Measurements from ENCODE around the gene FHOD3.

The FHOD3 gene

GRCh38 chr18:36450264-36450663 lies 152.8 kb downstream of the FHOD3 start:
- DNase-seq (ENCODE audit: low read depth): no peak
- TF ChIP-seq, protein P1, sequence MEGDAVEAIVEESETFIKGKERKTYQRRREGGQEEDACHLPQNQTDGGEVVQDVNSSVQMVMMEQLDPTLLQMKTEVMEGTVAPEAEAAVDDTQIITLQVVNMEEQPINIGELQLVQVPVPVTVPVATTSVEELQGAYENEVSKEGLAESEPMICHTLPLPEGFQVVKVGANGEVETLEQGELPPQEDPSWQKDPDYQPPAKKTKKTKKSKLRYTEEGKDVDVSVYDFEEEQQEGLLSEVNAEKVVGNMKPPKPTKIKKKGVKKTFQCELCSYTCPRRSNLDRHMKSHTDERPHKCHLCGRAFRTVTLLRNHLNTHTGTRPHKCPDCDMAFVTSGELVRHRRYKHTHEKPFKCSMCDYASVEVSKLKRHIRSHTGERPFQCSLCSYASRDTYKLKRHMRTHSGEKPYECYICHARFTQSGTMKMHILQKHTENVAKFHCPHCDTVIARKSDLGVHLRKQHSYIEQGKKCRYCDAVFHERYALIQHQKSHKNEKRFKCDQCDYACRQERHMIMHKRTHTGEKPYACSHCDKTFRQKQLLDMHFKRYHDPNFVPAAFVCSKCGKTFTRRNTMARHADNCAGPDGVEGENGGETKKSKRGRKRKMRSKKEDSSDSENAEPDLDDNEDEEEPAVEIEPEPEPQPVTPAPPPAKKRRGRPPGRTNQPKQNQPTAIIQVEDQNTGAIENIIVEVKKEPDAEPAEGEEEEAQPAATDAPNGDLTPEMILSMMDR (conservative IDR thresholded peaks at IDR 0.05; ENCODE audit: low read length): no peak
- no peak overlapping the region for H3K4me3 ChIP-seq (ENCODE audit: low read length)

GRCh38 chr18:36451454-36452251 lies 154.1 kb downstream of the FHOD3 start:
- TF ChIP-seq, protein P1 (conservative IDR thresholded peaks at IDR 0.05; ENCODE audit: low read length): no peak
- DNase-seq (ENCODE audit: low read depth): no peak
- H3K4me3 ChIP-seq (ENCODE audit: low read length): no peak overlapping the region

DNA sequence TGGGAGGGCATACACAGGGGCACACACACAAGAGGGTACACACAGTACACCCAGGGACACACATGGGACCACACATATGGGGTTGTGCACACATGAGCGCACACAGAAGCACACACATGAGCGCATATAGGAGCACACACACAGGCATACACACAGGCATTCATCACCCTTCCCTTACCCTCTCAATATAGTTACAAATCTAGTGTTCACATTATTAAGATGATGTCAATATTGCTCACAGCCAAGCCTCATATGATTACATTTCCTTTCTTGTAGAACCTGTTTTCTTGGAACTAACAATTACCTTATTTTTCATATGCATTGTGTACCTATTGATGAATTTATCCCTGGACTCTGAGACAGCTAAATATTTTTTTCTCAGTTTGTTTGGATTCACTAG lies 156.7 kb downstream of the FHOD3 start:
- DNase-seq (ENCODE audit: low read depth): no peak
- TF ChIP-seq, protein P1 (conservative IDR thresholded peaks at IDR 0.05; ENCODE audit: low read length): no peak

GRCh38 chr18:36454848-36455458 lies 157.4 kb downstream of the FHOD3 start:
- DNase-seq (ENCODE audit: low read depth): no peak
- TF ChIP-seq, protein P1 (conservative IDR thresholded peaks at IDR 0.05; ENCODE audit: low read length): no peak
- no peak overlapping the region for H3K4me3 ChIP-seq (ENCODE audit: low read length)

More for the DNA sequence above, 156.7 kb downstream of the FHOD3 start:
- H3K4me3 ChIP-seq (ENCODE audit: low read length): no peak overlapping the region

DNA sequence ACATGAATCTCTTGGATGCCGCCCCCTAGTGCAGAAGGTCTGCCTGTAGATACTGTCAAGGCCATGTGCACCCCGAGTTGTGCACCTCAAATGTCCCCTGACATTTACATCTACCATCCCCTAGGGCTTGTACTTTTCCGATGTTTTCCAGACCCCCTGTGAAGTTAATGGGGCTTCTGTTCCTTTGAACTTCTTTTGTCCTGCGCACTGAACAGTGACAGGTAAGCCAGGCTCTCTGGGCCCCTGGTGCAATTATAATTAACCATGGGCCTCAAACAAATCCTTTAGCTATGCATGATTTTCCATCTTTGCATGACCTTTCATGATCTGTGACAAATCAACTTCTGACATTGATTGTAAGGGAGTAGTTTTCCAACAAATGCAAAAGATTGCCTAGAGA lies 158.4 kb downstream of the FHOD3 start:
- H3K4me3 ChIP-seq (ENCODE audit: low read length): no peak overlapping the region
- TF ChIP-seq, protein P1 (conservative IDR thresholded peaks at IDR 0.05; ENCODE audit: low read length): no peak
- DNase-seq (ENCODE audit: low read depth): no peak

DNA sequence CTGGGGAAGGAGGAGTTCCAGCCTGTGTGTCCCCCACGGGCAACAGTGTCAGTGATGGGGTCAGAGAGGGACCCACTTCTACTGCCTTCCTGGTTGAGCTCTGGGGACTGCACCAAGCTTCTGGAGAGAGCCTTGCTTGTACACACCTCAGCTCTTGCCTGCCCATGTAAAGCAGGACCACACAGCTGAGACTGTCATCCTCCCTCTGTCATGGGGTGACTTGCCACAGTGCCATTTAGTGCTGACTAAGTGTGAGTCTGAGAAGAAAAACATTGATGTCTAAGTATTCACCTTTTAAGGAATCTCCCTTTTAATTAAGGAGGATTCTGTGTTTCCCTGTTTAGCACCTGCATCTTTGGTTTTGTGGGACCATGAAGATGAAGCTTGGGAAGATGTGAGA lies 159.1 kb downstream of the FHOD3 start:
- TF ChIP-seq, protein P1 (conservative IDR thresholded peaks at IDR 0.05; ENCODE audit: low read length): no peak
- no peak overlapping the region for H3K4me3 ChIP-seq (ENCODE audit: low read length)
- no peak for DNase-seq (ENCODE audit: low read depth)

- no peak overlapping the region for H3K4me3 ChIP-seq (ENCODE audit: low read length)
- DNase-seq (ENCODE audit: low read depth): no peak
- TF ChIP-seq, protein P1 (conservative IDR thresholded peaks at IDR 0.05; ENCODE audit: low read length): no peak
These were observed 160.2 kb downstream of the FHOD3 start for GRCh38 chr18:36457683-36458082.
